Astrocyte (in vitro differentiated cells and primary cell): ENCODE results near the gene RAB11FIP4.

Experiments
- CTCF ChIP-seq: IDR thresholded peaks from 2 replicates; pipeline ENCODE4 v1.5.1; 2011; ENCODE audit warnings: low read depth, mild to moderate bottlenecking, inconsistent platforms, low read length, moderate library complexity; ENCODE audit not compliant: insufficient read depth
- EZH2 ChIP-seq: IDR thresholded peaks from 2 replicates; pipeline ENCODE4 v1.6.1; 2012; ENCODE audit warnings: mild to moderate bottlenecking, low read length, inconsistent platforms; ENCODE audit not compliant: insufficient read depth

GRCh38 chr17:31529841-31530251 lies 138.4 kb downstream of the RAB11FIP4 start:
- TF ChIP-seq CTCF: no peak
- TF ChIP-seq EZH2: no peak
